Stimulated activated CD8-positive, alpha-beta memory T cell treated with anti-CD3 and anti-CD28 coated beads, Interleukin-2, amount 100 ng/mL, for 1 hour (primary cell): ENCODE measurements around the gene TSPAN7.

ENCODE experiments used
- DNase-seq, 2 donors: peaks; one replicate each; pipeline ENCODE4 v3.0.0-alpha.2; 2020; ENCODE audit warnings: low read depth in 2 of 2

TSPAN7 gene

DNA sequence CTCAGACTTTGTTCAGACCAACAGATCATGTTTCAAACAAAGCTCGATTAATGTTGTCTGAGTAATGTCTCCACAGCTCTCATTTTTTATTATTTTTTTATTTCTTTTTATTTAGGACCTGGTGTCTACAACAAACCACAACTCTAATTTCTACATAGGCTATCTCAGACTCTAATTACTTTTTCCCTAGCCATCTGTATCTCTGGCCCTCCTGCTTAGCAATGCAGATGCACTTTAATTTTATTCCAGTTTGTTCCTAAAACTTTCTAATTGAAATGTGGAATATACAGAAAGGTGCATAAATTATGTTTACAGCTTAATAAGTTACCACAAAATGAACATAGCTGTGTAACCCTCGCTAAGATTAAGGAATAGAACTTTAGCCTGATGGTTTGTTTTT is 120.8 kb downstream of the TSPAN7 start:
- DNase-seq, result no peak

DNA sequence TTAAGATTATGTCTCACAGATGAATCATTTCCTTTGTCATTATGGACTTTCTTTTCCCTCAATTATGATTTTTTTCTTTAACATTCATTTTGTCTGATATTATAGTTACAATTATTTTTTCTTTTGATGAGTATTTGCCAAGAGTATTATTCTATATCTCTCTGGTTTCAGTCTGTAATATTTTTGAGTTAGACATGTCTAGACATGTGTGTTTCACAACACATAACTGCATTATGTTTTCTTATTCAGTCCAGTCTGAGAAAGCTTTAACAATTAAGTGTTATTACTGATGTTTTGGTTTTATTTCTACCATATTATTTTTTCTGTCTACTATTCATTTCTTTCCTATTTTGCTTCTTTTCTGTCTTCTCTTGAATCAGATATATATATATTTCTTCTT is 131.6 kb downstream of the TSPAN7 start:
- DNase-seq, result no peak

- DNase-seq, result no peak
Measured at GRCh38 chrX:38694394-38694793, 133.1 kb downstream of the TSPAN7 start.

GRCh38 chrX:38697461-38697860 is 136.1 kb downstream of the TSPAN7 start:
- no peak for DNase-seq

DNA sequence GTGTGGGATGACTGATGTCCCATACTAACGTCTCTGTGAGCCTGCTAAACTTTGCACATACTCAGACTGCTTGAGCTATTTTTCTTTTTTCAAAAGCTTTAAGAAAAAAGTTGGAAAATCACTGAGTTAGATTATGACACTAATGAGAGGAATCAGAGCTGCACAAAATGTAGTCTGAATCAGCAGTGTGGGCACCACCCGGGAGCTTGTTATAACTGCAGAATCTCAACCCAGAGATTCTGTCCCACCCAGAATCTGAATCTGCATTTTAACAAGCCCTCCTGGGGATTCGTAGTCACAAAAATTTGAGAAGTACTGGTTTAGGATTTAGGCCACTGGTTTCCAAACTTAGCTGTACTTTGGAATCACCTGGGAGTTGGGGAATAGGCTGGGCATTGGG is 137.8 kb downstream of the TSPAN7 start:
- no peak for DNase-seq

DNA sequence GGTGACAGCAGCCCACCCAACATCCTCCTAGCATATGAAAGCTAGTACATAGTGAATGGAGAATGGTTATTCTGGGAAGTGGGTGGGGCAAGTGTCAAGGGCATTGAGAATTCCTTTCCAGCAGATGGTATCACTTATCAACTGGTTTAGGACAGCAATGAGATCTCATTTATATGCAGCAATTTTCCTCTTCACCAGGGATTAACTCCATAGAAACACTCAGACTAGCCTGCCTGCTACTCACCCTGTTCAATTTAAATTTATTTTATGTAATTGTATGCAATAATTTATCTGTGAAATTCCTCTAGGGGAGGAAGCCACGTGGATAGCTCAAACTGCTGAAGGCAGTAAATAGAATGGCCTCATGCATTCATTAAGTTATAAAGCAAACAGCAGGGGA is 138.4 kb downstream of the TSPAN7 start:
- DNase-seq, result no peak

DNA sequence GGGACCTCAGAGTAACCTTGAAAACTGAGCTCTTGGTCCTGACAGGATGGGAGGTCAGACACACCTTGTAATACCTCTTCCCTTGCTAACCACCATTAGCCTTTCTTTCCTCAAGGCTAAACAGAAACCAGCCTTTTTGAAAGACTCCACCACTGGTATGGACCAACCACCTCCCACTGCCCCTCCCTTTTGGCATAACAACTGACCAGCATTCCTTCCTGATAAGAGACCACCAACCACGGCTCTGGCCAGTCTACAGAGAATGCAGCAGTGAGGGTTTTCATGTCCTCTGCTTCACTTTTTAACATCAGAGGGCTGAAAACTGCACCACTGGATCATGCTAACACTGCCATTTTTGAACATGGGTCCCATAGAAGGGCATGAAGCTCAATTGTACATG is 139.7 kb downstream of the TSPAN7 start:
- DNase-seq, result no peak

- no peak for DNase-seq
Measured at GRCh38 chrX:38704146-38704882, 143.0 kb downstream of the TSPAN7 start.

DNA sequence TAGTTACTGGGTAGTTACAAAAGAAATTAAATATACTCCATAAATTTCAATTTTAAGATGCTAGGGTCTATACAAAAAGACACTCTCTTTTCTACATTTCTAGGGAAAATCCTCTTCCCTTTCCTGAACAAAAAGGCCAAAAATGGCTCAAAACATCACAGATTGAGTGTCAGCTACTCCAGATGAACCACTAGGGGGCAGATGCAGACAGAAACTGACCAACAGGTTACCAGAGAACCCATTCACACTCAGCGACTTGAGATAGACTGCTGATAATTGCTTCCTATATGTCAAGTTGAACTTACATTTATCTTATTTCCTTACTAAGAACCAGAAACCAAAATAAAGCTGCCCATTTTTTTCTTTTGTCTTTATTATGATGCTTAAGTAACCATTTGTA is 156.5 kb downstream of the TSPAN7 start:
- no peak for DNase-seq

DNA sequence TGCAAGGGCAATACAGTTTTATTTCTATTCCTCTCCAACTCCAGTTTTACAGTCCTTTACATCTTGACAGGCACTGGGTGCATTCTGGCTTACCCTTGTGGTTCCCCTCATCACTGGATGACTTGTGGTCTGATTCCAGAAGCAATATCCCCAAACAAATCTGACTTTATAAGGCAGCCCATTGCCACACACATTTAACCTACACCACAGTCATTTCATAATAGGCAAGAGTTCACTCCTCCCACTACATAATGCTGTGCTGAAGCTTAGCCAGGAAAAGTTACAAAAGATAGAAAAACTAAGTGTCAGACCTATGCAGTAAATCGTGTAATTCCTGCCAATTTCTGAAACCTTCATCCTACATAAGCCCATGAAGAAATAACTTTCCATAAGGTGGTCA is 157.0 kb downstream of the TSPAN7 start:
- DNase-seq, result no peak

- no peak for DNase-seq
Measured at GRCh38 chrX:38726612-38727011, 165.3 kb downstream of the TSPAN7 start.

GRCh38 chrX:38727668-38728067 is 166.3 kb downstream of the TSPAN7 start:
- no peak for DNase-seq

DNA sequence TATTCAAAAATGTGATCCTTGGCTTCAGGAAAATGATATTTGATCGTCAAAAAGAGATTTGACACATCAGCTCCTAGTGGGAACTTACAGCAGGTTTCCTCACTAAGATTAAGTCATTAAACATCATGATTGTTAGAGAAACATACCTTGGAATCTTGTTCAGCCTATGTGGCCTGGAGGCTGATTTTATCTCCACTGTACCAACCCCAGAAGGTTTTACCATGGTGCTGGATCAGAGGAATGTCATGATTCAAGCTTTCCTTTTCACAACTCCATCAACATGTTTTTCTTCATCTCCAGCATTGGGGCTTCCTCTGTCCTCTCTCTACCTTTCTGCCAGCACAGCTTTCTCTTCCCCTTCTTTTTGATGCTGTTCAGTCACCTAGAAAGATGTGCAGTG is 171.5 kb downstream of the TSPAN7 start:
- DNase-seq, result no peak
